ENCODE results near the gene BCL2L11.

The BCL2L11 gene

DNA sequence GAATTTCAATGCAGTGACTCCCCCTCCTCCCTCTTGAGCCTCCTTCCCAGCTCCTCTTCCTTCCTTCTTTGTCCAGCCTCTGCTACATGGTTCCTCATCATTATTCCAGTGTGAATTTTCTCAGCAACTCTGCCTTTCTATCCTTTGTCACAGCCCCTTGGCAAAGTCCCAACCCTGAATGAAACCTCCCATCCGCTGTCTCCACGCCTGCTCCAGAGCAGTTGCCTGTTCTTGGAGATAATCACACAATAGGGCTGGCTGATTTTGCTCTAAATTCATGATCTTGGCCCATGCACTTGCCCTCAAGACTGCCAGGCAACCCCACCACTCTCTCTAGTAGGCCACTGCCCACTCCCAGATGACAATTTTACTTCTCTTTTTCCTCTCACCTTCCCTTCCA lies 61.4 kb downstream of the BCL2L11 start:
- Histone ChIP-seq H3K27me3 (ENCODE audit: insufficient read depth, poor library complexity, severe bottlenecking) (no peaks in the 10 kb centered on the region), H3K27ac (replicated peaks) (no peak overlapping the region), H3K4me3 (replicated peaks; ENCODE audit: insufficient read depth, low read length) (no peak overlapping the region)
- DNase-seq (ENCODE audit: low read depth in 1 of 2, low spot score in 1 of 2), result no peak
- TF ChIP-seq GABPA (IDR thresholded peaks at IDR 0.05; ENCODE audit: low read depth) (no peak), SPI1 (IDR thresholded peaks at IDR 0.05; ENCODE audit: borderline replicate concordance, low read depth) (no peak), POLR2AphosphoS5 (IDR thresholded peaks at IDR 0.05; ENCODE audit: low read depth) (no peak), REST (IDR thresholded peaks at IDR 0.05; ENCODE audit: insufficient replicate concordance, low read depth) (no peak)
- TF ChIP-seq, protein P1, sequence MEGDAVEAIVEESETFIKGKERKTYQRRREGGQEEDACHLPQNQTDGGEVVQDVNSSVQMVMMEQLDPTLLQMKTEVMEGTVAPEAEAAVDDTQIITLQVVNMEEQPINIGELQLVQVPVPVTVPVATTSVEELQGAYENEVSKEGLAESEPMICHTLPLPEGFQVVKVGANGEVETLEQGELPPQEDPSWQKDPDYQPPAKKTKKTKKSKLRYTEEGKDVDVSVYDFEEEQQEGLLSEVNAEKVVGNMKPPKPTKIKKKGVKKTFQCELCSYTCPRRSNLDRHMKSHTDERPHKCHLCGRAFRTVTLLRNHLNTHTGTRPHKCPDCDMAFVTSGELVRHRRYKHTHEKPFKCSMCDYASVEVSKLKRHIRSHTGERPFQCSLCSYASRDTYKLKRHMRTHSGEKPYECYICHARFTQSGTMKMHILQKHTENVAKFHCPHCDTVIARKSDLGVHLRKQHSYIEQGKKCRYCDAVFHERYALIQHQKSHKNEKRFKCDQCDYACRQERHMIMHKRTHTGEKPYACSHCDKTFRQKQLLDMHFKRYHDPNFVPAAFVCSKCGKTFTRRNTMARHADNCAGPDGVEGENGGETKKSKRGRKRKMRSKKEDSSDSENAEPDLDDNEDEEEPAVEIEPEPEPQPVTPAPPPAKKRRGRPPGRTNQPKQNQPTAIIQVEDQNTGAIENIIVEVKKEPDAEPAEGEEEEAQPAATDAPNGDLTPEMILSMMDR (IDR thresholded peaks at IDR 0.05; ENCODE audit: insufficient read depth, low read length), result no peak

GRCh38 chr2:111182740-111183139 lies 62.0 kb downstream of the BCL2L11 start:
- no peak overlapping the region for H3K4me3 ChIP-seq (replicated peaks; ENCODE audit: insufficient read depth, low read length)
- no peak for TF ChIP-seq GABPA (IDR thresholded peaks at IDR 0.05; ENCODE audit: low read depth)
- TF ChIP-seq POLR2AphosphoS5 (IDR thresholded peaks at IDR 0.05; ENCODE audit: low read depth), result no peak
- TF ChIP-seq REST (IDR thresholded peaks at IDR 0.05; ENCODE audit: insufficient replicate concordance, low read depth), result no peak
- TF ChIP-seq SPI1 (IDR thresholded peaks at IDR 0.05; ENCODE audit: borderline replicate concordance, low read depth), result no peak
- TF ChIP-seq, protein P1 (IDR thresholded peaks at IDR 0.05; ENCODE audit: insufficient read depth, low read length), result no peak
- H3K27ac ChIP-seq (replicated peaks), result no peak overlapping the region
- no peak for DNase-seq (ENCODE audit: low read depth in 1 of 2, low spot score in 1 of 2)
- no peaks in the 10 kb centered on the region for H3K27me3 ChIP-seq (ENCODE audit: insufficient read depth, poor library complexity, severe bottlenecking)

DNA sequence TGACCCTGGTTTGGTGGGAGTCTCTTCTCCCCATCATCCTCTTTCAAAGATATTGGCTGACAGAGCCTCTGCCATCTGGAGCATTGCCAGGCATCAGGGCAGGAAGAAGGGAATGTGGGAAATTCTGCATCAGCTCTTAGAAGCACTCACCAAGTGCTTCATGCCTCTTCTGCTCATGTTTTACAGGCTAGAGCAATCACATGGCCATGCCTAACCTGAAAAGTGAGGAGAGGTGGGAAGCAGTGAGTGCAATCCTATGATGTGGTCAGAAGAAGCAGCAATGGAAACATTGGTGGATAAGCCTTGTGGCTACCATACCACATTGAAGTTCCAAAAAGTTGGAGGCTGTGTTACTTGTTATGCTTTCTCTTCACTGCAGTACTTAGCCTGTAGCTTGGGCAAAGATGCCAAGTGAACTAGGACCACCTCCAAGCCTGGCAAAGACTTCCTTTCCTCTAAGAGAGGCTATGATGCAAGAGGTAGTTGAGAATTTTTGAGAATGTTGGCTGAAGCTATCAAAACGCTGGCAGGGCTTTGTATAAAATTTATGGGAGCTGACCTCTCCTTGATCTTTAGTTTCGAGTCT lies 64.1 kb downstream of the BCL2L11 start:
- TF ChIP-seq, protein P1 (IDR thresholded peaks at IDR 0.05; ENCODE audit: insufficient read depth, low read length), result no peak
- TF ChIP-seq SPI1 (IDR thresholded peaks at IDR 0.05; ENCODE audit: borderline replicate concordance, low read depth) (no peak), POLR2AphosphoS5 (IDR thresholded peaks at IDR 0.05; ENCODE audit: low read depth) (no peak), REST (IDR thresholded peaks at IDR 0.05; ENCODE audit: insufficient replicate concordance, low read depth) (no peak), GABPA (IDR thresholded peaks at IDR 0.05; ENCODE audit: low read depth) (no peak)

More for the DNA sequence above, 64.1 kb downstream of the BCL2L11 start:
- Histone ChIP-seq H3K4me3 (replicated peaks; ENCODE audit: insufficient read depth, low read length) (no peak overlapping the region), H3K27ac (replicated peaks) (no peak overlapping the region), H3K27me3 (ENCODE audit: insufficient read depth, poor library complexity, severe bottlenecking) (no peaks in the 10 kb centered on the region)
- DNase-seq (ENCODE audit: low read depth in 1 of 2, low spot score in 1 of 2), result no peak

All from HL-60 (cell line).